Measurements from ENCODE around the gene CPA4.
"Not testable (repeated sequence)": the region's sequence is repeated elsewhere in the genome, so short reads cannot be mapped to it uniquely, and the experiment has no call there.

CPA4 gene, protein sequence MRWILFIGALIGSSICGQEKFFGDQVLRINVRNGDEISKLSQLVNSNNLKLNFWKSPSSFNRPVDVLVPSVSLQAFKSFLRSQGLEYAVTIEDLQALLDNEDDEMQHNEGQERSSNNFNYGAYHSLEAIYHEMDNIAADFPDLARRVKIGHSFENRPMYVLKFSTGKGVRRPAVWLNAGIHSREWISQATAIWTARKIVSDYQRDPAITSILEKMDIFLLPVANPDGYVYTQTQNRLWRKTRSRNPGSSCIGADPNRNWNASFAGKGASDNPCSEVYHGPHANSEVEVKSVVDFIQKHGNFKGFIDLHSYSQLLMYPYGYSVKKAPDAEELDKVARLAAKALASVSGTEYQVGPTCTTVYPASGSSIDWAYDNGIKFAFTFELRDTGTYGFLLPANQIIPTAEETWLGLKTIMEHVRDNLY

DNA sequence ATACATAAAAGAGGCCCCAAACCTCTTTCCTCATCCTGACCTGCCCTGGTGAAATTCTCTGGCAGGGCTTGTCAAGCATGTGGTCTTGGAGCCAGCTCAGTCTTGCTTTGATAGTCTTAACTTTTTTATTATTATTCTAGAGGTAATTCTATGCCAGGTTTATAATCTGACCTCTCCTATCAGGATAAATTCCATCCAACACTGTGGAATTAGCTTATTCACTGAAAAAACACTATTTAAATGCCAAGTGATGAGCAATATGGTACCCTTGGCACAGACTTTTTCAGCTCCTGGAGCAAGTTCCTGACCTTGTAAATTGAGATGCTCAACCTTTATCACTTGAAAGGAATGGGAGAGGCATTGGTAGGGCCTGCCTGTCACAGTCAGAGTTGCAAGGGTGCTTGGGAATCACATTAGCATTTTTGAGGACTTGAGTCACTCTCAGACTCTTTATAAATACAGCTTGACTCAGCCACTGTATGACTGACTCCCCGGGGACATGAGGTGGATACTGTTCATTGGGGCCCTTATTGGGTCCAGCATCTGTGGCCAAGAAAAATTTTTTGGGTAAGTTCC, at the start of gene CPA4:
TSS of gene CPA4 (plus strand) at position 480 of the 576 bp plus-strand sequence. CDS start at position 500, 20 bp downstream.
- no peak for ATAC-seq

DNA sequence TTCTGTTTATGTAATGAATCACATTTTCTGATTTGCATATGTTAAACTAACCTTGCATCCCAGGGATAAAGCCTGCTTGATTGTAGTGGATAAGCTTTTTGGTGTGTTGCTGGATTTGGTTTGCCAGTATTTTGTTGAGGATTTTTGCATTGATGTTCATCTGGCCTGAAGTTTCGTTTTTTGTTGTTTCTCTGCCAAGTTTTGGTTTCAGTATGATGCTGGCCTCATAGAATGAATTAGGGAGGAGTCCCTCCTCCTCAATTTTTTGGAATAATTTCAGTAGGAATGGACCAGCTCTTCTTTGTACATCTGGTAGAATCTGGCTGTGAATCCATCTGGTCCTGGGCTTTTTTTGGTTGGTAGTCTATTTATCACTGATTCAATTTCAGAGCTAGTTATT, 49.5 kb upstream of the CPA4 start:
- ATAC-seq = not testable (repeated sequence)

DNA sequence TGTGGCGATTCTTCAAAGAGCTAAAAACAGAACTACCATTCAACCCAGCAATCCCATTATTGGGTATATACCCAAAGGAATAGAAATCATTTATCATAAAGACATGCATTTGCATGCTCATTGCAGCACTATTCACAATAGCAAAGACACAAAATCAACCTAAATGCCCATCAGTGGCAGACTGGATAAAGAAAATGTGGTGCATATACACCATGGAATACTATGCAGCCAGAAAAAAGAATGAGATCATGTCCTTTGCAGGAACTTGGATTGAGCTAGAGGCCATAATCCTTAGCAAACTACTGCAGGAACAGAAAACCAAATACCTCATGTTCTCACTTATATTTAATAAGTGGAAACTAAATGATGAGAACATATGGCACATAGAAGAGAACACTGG, 46.5 kb upstream of the CPA4 start:
- ATAC-seq = not testable (repeated sequence)

DNA sequence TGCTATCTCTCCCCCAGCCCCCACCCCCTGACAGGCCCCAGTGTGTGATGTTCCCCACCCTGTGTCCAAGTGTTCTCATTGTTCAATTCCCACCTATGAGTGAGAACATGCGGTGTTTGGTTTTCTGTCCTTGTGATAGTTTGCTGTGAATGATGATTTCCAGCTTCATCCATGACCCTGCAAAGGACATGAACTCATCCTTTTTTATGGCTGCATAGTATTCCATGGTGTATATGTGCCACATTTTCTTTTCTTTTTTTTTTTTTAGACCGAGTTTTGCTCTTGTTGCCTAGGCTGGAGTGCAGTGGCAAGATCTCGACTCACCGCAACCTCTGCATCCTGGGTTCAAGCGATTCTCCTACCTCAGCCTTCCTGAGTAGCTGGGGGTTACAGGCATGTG, 44.1 kb upstream of the CPA4 start:
- ATAC-seq = not testable (repeated sequence)

DNA sequence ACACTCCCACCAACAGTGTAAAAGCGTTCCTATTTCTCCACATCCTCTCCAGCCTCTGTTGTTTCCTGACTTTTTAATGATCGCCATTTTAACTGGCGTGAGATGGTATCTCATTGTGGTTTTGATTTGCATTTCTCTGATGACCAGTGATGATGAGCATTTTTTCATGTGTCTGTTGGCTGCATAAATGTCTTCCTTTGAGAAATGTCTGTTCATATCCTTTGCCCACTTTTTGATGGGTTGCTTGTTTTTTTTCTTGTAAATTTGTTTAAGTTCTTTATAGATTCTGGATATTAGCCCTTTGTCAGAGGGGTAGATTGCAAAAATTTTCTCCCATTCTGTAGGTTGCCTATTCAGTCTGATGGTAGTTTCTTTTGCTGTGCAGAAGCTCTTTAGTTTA, 43.3 kb upstream of the CPA4 start:
- not testable (repeated sequence) for ATAC-seq

DNA sequence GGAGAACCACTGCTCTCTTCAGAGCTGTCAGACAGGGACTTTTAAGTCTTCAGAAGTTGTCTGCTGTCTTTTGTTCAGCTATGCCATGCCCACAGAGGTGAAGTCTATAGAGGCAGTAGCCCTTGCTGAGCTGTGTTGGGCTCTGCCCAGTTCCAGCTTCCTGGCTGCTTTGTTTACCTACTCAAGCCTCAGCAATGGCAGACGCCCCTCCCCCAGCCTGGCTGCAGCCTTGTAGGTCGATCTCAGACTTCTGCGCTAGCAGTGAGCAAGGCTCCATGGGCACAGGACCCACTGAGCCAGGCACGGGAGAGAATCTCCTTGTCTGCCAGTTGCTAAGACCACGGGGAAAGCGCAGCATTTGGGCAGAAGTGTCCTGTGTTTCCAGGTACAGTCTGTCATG, 38.4 kb upstream of the CPA4 start:
- no peak for ATAC-seq

DNA sequence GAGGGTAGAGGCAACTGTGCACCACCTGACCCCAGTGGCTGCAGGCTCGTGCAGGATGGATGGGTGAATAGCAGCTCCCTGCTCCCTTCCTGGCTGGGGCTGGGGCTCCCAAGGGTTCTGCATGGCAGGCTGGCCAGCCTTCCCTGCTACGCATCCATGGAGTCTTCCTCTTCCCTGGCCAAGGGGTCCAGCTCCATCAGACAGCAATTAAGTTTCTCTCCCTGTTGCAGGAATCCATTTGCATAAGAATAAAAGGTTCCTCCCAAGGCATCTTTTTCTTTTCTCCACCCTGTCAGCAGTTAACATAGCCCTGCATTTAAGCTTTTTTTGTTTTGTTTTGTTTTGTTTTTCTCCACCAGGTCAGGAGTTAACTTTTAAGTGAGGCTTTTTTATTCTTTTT, 36.3 kb upstream of the CPA4 start:
- no peak for ATAC-seq

DNA sequence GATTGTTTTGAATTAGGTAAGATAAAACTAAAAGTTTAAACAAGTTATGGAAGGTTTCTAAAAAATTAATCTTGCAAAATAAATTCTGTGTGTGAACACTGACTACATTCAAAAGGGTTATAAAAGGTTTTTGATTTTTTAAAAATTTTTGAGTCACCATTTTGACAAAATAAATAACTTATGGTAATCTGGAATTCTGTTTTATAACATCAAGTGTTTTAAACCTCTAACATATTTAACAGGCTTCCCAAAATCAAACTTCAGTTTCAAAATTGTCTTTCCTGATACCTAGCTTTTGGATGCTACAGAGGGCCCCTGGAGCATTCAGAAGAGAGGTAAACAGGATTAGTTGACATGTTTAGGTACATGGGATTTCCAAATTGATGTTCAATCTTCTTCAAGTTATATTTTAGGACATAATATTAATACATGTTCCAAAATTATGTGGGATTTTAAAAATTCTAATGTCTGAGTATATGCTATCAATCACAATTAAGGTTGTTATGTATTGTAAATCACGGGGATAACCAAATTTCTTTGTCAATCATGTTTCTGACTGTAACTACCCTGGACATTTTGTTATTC, 34.4 kb upstream of the CPA4 start:
- ATAC-seq = no peak

DNA sequence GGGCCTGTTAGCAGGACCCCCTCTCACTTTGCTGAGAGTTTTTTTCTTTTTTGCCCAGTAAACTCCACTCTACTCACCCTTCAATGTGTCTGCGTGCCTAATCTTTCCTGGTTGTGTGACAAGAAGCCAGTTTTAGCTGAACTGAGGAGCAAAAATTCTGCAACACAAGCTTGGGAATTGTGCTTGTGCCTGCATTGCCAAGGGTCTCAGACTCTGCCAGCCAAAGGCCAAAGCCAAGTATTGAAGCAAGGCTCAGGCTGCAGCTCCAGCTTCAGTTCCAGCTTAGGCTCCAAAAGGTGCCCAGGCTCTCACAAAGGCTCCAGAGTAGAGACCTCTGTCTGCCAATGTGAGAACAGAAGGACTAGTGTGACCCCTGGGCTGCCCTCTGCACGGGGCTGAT, 30.5 kb upstream of the CPA4 start:
- ATAC-seq = no peak

DNA sequence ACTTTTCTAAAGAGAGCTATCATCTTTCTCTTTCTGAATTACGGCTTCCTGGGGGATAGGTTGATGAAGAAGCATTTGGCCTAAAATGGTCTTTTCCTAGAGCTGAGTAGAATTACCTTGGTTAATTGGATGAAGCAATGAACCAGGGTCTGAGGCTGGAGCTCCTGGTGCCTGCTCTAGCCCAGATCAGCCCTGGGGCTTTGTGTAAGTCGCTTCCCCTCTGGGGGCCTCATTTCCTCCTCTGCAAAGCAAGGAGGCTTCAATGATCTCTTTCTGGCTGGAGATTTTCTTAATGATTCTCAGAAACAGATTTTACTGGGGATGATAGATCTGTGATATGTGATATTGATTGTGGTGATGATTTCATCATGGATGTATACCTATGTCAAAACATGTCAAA, 29.8 kb upstream of the CPA4 start:
- no peak for ATAC-seq

DNA sequence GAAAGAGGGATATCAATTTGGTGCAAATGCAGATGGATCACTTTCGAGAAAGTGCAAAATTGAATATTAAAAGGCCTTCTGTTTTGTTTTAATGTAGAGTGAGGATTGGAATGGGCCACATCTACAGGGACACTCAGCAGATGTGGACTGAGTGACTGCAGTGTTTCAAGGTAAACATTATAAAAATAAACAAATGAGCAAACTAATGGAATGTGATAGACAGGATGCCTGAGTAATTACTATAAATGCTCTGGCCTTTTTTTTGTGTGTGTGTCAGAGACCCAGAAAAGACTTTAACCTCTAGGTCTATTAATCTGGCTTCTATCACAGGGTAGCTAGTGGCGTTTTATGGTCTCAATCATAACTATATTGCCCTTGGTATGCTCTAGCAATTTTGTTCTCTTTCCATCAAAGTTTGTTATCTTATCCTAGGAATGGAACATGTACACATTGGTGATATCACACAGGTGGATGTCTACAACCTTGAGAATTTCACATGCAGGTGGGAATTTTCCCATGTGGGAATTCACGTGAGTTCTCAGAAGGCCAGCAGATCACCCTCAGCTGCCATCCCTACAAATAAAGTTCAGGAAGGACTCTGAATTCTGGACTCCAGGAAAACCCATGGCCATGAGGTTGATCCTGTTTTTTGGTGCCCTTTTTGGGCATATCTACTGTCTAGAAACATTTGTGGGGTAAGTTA, 26.6 kb upstream of the CPA4 start, which contains the start of gene CPA2:
TSS of gene CPA2 (plus strand) at position 606 of the 703 bp plus-strand sequence. CDS start at position 625, 19 bp downstream.
- no peak for ATAC-seq

DNA sequence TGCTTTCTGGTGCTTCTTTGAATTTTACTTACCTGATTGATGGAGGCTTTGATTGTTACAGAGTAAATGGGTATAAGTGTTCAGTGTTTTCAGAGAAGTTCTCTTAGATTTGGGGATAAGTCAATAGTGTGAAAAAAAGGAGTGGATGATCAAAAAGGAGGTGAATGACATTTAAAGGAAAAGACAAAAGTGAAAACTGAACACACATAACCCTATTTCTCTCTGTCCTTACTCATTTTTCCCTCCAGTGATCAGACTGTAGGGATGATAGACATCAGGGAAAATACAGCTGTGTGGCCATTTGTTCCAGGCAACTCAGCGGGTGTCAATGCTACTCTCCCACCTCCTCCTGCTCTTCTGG, 26.0 kb upstream of the CPA4 start:
- no peak for ATAC-seq

DNA sequence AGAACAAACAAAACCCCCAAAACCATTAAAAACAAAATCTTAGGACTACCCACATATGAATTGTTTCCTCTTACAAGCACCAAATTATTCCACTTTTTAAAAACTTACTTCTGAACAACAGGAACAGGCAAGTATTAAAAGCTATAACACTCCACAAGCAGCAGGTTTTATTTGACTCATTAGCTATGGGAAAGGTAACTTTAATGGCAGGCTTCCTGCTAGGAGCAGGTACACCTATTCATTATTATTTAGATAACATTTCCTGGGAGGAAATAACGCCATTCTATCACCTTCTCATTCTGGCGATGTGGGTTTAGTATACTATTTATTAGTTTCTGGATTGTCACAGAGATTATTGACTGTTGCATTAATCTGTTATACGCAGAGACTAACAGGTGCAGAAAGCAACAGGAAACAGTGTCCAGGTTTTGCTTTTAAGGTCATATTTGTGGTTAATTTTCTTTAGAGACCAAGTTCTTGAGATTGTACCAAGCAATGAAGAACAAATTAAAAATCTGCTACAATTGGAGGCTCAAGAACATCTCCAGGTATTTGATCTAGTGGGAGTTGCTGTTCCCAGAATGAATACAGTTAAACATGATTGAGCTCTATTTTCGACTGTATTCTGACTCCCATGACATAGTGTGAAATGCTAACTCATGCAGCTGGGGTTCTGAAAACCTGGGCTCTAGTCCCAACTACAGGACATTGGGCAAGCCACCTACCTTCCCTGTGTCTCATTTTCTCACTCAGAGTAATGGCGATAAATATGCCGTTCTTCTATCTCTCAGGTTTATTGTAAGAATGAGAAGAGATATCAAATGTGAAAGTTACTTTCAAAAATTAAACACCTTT, 24.3 kb upstream of the CPA4 start:
- ATAC-seq = no peak

DNA sequence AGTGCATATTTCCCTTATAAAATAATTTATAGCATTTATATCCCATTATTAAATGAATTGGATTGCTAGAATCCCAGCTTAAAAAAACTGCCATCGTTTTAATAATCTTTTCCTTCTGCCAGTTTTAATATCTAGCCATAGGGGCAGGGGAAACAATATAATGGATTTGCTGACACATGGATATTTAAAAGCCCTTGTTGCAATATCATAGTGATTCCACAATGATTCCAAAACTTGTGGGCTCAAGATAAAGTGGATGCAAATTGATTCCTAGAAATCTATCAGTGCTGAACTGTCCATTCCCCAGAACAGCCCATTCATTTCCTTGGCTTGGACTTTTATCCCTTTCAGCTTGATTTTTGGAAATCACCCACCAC, 23.7 kb upstream of the CPA4 start:
- ATAC-seq = no peak

DNA sequence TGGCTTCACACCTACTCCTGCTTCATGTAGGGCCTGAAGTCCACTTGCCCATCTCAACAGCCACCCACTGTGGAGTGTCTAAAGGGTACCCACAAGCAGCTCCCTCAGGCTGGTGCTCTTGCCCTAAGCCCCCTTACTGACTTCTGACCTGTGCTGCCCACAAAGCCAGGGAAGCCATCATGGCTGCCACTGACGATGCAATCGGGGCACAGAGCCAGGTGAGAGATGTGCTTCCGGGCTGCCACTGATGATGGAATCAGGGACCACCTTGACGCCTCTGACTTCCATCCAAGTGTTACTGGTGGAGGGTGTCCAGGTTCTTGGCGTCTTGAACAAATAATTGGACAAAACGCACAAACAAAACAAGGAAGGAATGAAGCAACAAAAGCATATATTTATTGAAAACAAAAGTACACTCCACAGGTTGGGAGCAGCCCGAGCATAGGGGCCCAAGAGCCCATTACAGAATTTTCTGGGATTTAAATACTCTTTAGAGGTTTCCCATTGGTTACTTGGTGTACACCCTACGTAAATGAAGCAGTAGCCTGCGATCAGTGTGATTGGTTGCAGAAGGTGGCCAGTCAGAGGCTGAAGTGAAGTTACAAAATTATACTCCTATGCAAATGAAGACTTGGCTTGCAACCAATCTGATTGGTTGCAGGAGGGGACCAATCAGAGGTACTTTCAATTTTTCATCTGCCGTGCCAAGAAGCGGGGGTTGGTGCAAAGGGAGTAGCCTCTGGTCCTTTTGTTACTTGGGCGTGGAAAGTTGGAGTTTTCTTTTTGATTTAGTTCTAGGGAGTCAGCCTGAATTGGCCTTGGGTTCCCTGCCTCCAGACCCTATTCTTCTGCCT, 21.8 kb upstream of the CPA4 start:
- no peak for ATAC-seq

DNA sequence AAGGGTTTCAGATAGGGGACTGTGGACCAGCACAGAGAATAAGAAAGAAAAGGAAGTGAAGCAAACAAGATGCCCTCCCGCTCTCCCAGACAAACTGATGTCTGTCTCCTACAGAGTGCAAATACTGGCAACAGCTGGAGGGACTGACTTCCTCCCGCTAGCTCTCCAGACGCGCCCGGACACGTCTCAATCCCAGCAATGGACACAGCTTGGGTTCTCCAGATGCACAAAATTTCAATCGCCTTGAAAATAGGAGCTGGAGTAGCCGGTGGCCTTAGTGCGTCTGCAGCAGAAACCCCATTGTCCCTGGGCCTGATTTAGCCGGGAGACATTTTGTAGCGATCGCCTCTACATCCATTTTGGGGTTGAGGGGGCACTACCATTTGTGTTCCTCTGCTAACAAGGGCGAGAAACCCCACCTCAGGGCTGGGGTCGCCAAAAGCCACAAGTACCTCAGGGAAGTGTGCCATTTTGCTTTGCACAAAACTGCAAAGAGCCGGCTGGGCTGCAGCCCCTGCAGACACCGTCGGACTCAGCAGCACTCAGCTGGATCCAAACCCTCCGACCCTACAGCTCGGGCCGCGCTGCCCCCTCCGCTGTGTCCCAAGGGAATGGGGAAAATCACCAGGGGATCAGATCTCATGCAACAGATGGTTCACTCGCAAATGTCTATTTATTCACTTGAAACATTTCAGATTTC, 20.4 kb upstream of the CPA4 start:
- no peak for ATAC-seq

DNA sequence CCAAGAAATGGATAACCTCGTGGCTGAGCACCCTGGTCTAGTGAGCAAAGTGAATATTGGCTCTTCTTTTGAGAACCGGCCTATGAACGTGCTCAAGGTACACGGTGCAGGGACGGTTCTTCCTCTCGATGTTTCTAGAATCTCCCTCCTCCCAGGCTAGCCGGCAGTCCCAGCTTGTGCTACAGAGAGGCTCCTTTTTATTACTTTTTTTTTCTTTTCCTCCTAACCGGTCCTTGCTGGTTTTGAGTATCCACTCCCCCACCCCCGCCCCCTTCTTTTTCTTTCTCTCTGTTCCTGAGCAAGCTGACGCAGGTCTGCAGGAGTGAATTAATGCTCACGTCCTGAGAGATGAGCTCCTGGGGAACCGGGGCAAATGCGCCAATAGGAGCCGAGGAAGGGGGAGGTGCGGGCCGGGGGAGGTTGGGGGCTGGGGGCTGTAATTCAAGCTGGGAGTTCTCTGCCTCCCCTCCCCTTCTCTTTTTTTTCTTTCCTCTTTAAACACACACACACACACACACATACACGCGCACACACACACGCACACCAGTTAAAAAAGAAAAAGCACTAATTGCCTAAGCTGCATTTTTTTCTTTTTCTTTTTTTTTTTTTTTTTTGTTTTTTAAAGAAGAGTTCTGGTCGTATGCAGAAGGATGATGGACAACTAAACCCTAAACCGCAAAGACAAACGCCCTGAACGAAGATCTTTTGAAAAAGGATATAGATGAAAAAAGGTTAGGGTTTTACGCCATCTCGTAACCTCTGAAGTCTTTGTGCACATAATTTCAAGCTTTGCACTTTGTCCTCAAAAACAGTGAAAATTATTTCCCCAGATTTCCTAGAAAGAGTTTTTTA, 19.7 kb upstream of the CPA4 start:
- no peak for ATAC-seq

DNA sequence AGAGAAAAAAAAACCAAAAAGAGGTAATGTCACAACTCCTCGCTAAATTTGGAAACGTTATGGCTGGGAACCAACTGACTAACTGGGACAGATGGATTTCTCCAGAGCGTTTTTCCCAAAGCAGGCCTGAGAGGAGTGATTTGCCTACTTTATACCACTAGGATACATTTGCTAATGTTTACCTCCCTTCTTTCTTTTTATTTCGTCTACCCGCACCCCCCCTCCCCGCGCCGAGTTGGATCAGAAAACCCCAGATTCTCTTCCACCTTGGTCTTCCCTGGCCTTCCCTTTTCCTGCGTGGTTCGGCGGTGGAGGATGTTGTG, 19.1 kb upstream of the CPA4 start:
- no peak for ATAC-seq

DNA sequence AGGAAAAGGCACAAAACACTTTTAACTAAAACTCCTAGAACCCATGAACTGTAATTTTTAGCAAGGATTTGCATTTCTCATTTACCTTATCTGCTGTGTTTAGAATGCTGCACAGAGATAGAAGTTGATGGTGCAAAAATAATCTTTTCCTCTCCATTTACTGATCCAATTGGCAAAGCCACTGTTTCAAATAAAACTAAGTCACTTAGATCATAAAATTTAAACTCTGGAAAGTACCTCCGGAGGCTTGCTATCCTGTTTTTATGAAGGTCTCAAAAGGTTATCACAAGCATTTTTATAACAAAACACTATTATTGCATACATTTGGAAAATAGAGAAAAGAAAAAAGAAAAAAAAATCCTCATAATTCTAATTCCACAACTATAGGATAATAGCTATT, 18.7 kb upstream of the CPA4 start:
- ATAC-seq = no peak

DNA sequence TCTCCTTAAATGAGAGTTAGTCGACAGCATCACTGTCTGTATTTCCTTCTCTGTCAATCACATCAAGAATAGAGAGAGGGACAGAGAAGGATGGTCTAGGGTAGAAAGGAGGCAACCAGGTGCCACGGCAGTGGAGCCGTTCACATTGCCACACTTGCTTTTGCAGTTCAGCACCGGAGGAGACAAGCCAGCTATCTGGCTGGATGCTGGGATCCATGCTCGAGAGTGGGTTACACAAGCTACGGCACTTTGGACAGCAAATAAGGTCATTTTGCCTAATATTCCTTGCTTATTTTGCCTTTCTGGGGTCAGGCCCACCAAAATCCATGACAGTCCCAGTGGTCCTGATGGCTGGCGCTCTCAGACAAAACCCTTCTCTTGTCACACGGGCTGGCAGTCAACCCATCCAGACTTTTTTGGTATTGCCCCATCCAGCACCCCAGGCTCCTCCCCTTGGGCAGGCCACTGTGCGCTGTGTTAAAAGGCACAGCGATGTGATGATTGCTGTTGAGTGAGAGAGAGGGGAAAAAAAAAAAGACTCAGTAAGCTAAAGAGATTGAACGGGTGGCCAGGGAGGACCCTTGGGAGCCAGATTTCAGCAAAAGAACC, 17.9 kb upstream of the CPA4 start:
- no peak for ATAC-seq

All from activated CD4-positive, CD25-positive, alpha-beta regulatory T cell treated with anti-CD3 and anti-CD28 coated beads, Interleukin-2, amount 50 U/mL, for 24 hours (primary cell).